GM19025 (cell line): ENCODE measurements around the gene DPH5.
"Not testable (repeated sequence)": the region's sequence is repeated elsewhere in the genome, so short reads cannot be mapped to it uniquely, and the experiment has no call there.

Experiments used
- ATAC-seq: cut with Tn5 transposase; IDR thresholded peaks from one replicate; pipeline ENCODE4 v1.9.1; 2021; ENCODE audit warnings: mild to moderate bottlenecking, low read depth, moderate library complexity; ENCODE audit not compliant: unreplicated experiment

The DPH5 gene

DNA sequence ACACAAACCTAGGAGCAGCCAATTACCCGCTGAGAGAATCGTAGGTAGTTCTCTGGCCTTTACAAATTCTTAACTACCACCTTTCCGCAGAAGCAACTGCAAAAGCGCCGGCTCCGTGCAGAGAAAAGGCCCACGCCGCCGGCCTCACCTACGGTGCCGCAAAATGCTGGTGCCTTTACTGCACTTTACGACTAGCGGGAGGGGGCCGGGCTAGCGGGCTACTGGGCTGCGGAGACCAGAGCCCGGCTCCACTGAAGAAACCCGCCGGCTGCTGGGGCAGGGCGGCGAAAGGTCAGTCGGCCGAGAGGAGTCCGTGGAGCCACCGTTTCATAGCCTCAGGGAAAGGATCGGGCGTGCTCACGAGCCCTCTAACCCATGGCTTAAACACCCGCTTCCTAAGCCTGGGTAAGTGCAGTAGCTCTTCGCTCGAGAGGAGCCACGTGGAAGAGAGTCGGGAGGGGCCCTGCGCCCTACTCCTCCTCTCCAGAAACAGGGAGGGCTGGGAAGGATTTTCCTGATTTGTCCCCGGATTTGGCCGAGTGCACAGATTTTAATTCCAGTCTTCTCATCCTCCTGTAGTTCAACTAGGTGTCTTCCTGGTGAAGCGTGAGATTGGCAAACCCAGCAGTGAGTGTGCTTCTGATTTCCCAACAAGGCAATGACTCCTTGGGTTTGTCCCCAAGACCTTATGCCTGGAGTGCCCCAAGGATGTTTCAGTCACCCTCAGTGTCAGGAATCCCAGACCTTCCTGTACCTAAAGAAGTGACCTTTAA, at the start of gene DPH5:
TSS of gene DPH5 (minus strand) at position 128 of the 773 bp plus-strand sequence. CDS start 341 bp downstream, outside the sequence.
- ATAC-seq: peak; percentile 78

GRCh38 chr1:101073836-101074235, 48.3 kb upstream of the DPH5 start:
- ATAC-seq: no peak

DNA sequence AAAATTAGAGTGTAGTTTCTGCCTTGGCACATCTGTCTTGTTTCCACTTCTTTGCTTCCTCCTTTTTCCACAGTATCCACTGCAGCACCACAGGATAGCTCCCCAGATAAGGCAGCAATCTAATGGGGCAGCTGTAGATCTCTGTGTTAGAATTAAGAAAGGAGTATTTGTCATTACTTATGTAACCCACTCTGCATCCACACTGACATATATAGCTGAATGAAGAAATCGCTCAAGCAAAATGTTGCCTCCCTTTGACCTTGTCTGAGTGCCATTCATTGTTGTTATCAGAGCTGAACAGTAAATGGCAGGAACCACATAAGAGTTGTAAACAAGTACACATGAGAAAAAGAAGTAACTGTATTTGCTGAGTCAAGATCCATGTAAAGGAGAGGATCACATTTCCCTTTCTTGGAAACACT, 45.9 kb upstream of the DPH5 start:
- no peak for ATAC-seq

DNA sequence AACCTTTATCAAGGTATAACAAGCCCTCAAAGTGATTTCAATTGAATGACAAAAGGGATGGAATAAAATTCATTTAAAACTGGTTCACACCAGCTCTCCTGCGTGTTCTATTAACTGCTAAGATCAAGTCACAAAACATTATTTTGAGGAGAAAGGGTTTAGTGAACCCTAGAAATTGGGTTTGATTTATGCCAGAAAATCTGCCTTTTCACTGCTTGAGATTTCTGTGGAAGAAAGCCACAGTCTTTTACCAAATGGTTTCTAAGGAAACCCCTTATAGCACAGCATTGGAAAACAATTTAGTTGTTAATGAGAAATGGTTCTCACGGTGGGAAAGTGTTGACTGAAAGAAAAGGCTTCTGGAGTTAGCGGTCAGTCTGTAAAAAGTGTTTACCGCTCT, 43.6 kb upstream of the DPH5 start:
- no peak for ATAC-seq

GRCh38 chr1:101066937-101067335, 41.4 kb upstream of the DPH5 start:
- not testable (repeated sequence) for ATAC-seq

GRCh38 chr1:101066260-101066936, 40.8 kb upstream of the DPH5 start:
- ATAC-seq: no peak

GRCh38 chr1:101065575-101065974, 40.0 kb upstream of the DPH5 start:
- no peak for ATAC-seq

DNA sequence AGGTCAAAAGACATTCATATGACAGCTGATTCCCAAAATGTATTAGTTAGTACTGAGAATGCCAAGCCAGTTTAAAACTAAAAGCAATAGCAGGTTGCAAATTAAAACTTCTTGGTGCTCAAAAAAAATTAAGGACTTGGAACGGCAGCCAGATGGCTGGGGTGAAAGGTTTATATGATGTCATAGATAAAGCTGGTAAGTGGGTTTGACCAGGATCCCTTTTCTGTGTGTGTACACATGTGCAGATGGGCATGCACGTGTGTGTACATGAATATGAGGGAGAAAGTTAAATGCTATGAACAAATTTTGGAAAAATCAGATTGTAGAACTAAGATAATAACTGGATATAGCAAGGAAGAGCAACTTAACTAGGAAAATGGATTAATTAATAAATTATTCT, 39.1 kb upstream of the DPH5 start:
- ATAC-seq: no peak

DNA sequence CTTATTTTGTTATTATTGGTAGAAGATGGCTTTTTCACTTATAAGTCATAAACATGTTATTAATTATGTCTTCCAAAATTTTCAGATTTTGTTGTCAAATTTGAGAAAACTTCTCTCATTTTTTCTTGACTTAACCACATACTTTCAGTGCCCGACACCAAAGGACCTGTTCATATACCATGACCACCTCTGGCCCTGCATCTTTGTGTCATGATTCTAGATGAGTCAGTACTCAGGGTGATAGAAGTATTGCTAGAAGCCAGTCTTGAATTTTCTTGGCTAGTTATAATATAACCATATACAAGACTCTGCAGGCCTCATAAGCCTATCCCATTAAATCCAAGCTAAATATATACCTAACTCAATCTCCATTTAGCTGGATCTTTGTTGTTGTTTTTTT, 35.4 kb upstream of the DPH5 start:
- no peak for ATAC-seq

DNA sequence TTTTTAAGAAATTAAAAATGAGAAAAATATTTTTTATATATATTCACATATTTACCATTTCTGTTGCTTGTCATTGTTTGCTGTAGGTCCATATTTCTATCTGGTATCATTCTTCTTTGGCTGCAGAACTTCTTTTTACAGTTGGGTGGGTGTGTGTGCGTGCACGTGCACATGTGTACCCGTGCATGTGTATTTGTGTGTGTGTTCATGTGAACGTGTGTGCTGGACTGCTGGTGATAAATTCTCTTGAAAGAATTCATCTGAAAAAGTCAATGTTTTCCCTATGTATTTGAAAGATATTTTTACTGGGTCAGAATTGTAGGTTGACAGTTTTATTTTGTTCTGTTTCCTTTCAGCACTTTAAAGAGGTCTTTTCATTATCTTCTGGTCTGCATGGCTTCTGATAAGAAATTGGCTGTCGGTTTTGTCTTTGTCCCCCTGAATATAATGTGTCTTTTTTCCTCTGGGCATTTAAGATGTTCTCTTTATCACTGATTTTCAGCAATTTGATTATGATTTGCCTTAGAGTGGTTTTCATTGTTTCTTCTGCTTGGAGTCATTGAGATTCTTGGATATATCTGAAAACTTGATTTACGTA, 34.5 kb upstream of the DPH5 start:
- no peak for ATAC-seq

DNA sequence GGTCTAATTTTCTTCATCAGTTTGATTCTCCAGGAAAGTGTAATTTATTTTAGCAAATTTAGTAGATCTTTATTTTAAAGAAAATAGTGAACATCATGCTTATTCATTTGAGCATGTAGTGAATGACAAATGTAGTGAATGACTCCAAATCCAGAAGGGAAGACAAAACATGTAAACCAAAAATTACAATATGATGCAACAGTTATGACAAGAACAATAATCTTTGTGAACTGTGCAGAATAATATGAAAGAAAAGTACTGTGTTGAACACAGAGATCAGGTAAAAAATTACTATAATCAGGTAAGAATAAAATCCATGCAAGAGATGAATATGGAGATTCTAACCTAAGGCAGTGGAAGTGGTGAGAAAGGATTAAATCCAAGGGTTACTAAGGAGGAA, 30.0 kb upstream of the DPH5 start:
- no peak for ATAC-seq

GRCh38 chr1:101051688-101052638, 26.4 kb upstream of the DPH5 start:
- ATAC-seq: peak; percentile 92

DNA sequence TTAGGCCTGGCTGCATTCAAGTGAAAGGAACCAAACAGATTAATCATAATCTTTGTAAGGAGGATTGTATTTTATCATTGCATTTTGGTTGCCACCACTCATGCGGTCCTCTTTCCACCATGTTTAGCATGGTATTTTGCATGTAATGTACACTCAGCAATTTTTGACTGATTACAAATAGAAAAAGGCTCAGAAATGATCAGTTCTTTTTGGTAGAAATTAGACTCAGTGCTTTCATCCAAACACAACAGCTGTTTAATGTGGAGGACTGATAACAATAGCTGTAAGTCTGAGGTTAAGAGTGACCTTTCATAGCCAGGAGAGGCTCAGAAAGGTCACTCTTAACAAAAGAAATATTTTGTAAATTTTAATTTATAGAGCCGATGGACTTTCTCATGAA, 25.3 kb upstream of the DPH5 start:
- no peak for ATAC-seq

DNA sequence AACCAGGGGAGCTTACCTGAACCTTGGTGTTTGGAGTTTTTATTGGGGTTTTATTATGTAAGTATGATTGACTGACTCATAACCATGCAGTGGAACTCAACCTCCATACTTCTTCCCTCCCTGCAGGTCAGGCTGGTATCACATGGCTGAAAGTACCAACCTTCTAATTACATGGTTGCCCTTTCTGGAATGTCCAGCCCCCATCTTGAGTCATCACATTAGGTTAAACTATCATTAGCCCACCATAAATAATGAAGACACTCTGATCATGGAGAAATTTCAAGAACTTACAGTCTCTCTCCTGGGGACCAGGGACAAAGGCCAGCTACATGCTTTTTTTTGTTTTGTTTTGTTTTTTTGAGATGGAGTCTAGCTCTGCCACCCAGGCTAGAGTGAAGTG, 19.2 kb upstream of the DPH5 start:
- no peak for ATAC-seq

DNA sequence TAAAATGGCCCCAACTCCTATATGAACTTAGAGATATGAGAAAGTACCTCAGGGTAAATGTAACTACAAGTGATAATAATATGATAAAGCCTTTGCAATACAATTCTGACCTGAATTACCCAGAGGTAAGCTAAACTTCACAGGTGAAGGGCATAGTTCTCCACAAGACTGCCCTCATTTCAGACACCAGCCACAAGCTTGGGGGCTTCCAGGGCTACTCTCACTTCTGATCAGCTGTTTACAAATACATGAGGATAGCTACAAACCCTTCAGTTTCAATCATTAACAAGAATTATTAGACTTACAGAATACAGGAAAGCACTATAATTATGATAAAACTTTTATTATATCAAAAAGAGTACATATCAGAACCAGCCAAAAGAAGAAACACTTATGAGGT, 18.7 kb upstream of the DPH5 start:
- ATAC-seq: no peak

GRCh38 chr1:101043776-101044175, 18.2 kb upstream of the DPH5 start:
- no peak for ATAC-seq

DNA sequence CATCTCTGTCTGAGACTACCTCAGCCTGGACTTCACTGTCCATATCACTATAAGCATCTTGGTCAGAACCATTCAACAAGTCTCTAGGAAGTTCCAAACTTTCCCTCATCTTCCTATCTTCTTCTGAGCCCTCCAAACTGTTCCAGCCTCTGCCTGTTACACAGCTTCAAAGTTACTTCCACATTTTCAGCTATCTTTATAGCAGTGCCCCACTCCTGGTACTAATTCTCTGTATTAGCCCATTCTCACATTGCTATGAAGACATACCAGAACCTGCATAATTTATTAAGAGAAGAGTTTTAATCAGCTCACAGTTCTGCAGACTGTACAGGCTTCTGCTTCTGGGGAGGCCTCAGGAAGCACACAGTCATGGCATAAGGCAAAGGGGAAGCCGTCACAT, 15.7 kb upstream of the DPH5 start:
- ATAC-seq: no peak

DNA sequence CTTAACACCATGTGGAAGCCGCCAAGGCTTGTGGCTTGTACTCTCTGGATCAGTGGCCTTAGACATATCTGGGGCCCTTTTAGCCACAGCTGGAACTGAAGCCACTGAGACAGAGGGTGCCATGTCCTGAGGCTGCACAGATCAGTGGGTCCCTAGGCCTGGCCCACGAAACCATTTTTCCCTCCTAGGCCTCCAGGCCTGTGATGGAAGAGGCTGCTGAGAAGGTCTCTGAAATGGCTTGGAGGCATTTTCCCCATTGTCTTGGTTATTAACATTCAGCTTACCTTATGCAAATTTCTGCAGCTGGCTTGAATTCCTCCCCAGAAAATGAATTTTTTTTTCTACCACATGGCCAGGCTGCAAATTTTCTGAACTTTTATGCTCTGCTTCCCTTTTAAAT, 15.1 kb upstream of the DPH5 start:
- ATAC-seq: no peak

- no peak for ATAC-seq
Measured at GRCh38 chr1:101039245-101039644, 13.7 kb upstream of the DPH5 start.

DNA sequence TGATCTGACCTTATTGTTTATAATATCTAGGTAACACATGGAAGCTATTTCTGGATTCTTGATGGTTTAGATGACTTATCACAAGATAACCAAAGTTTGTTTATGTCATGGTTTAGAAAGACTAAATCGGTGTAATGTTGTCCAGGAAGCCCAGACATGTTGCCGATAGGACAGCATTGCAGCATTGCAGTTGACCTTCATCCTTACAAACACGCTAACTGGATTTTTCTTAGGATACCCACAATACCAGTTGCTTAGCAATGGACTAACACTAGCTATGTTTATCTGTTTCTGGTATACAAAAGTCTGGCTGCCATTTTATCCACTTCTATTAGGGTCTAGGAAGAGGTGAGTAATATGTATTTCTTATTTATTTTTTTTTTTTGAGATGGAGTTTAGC, 11.7 kb upstream of the DPH5 start:
- ATAC-seq: no peak

- ATAC-seq: no peak
Measured at GRCh38 chr1:101033017-101033416, 7.4 kb upstream of the DPH5 start.
